HepG2 (cell line): ENCODE measurements around the gene ZNF853. TPM values are rescaled to one million over a fixed set of nuclear protein-coding genes. Genes with fewer than 3 reads are reported as not detected.

Experiments
- ARID5B ChIP-seq: IDR thresholded peaks from 2 replicates; pipeline ENCODE4 v1.4.0; 2020; ENCODE audit warnings: mild to moderate bottlenecking, missing genetic modification reagents
- FOXM1 ChIP-seq: sonication (generic); formaldehyde crosslinking; IDR thresholded peaks from 2 replicates; pipeline ENCODE4 v1.5.0; 2020; ENCODE audit warnings: missing genetic modification reagents
- HOXA3 ChIP-seq: sonication (generic); formaldehyde crosslinking; IDR thresholded peaks from 2 replicates; pipeline ENCODE4 v1.5.0; 2020; ENCODE audit warnings: missing genetic modification reagents
- KLF13 ChIP-seq: sonication (generic); formaldehyde crosslinking; IDR thresholded peaks from 2 replicates; pipeline ENCODE4 v1.4.0; 2020; ENCODE audit warnings: mild to moderate bottlenecking, missing genetic modification reagents
- SYNCRIP ChIP-seq: fragments of 200-400 bp; formaldehyde crosslinking; IDR thresholded peaks from 2 replicates; pipeline ENCODE4 v1.6.1; 2018; ENCODE audit warnings: mild to moderate bottlenecking, low read depth, low read length; ENCODE audit not compliant: insufficient read depth
- TBX2 ChIP-seq: sonication (generic); formaldehyde crosslinking; IDR thresholded peaks from 2 replicates; pipeline ENCODE4 v1.5.0; 2020; ENCODE audit warnings: missing genetic modification reagents, mild to moderate bottlenecking, borderline replicate concordance
- THAP11 ChIP-seq: IDR thresholded peaks from 2 replicates; pipeline ENCODE4 v1.6.1; 2016; ENCODE audit warnings: missing biosample characterization, missing genetic modification reagents
- ZNF12 ChIP-seq: sonication (generic); formaldehyde crosslinking; IDR thresholded peaks from 2 replicates; pipeline ENCODE4 v1.5.0; 2020; ENCODE audit warnings: missing genetic modification reagents
- ZNF275 ChIP-seq: sonication (generic); formaldehyde crosslinking; IDR thresholded peaks from 2 replicates; pipeline ENCODE4 v1.8.0; 2022; ENCODE audit warnings: missing genetic modification reagents, mild to moderate bottlenecking, inconsistent platforms, borderline replicate concordance
- ZNF329 ChIP-seq: sonication (generic); formaldehyde crosslinking; IDR thresholded peaks from 2 replicates; pipeline ENCODE4 v1.9.0; 2021; ENCODE audit warnings: low read depth, mild to moderate bottlenecking, missing genetic modification reagents
- polyA plus RNA-seq, 8 experiments: library from polyadenylated mRNA; depleted of rRNA in 3 of 8; stranded (reverse) in 7 of 8; unstranded in 1 of 8; fragments of >200 nt; fragmentation: Illumina TruSeq in 4 of 8; extraction: Trizol in 4 of 8; gene quantifications; 2 replicates each; pipeline versions ENCODE4 v1.2.1 to v1.2.3, GENCODE V29; 2011 to 2016; ENCODE audit warnings: low read depth in 4 of 8, missing spikeins in 1 of 8, mixed read lengths in 1 of 8; ENCODE audit not compliant: insufficient read depth in 1 of 8
- total RNA-seq, 5 experiments: library from RNA; depleted of rRNA; stranded (reverse); fragments of >200 nt; fragmentation: Illumina TruSeq; extraction: Trizol; gene quantifications; 2 replicates each; pipeline ENCODE4 v1.2.3, GENCODE V29; 2016; ENCODE audit warnings: low read depth in 1 of 5
- TF ChIP-seq, protein P1 (sequence below): sonication (generic); formaldehyde crosslinking; IDR thresholded peaks from 2 replicates; pipeline ENCODE4 v1.4.0; 2020; ENCODE audit warnings: missing genetic modification reagents, borderline replicate concordance

ZNF853 gene
- total and polyA plus RNA-seq, 2 of the 13 experiments (the other 11 are each of a cell fraction or from before 2014, with no cell fraction given), result 2.1 to 6.2 TPM

DNA sequence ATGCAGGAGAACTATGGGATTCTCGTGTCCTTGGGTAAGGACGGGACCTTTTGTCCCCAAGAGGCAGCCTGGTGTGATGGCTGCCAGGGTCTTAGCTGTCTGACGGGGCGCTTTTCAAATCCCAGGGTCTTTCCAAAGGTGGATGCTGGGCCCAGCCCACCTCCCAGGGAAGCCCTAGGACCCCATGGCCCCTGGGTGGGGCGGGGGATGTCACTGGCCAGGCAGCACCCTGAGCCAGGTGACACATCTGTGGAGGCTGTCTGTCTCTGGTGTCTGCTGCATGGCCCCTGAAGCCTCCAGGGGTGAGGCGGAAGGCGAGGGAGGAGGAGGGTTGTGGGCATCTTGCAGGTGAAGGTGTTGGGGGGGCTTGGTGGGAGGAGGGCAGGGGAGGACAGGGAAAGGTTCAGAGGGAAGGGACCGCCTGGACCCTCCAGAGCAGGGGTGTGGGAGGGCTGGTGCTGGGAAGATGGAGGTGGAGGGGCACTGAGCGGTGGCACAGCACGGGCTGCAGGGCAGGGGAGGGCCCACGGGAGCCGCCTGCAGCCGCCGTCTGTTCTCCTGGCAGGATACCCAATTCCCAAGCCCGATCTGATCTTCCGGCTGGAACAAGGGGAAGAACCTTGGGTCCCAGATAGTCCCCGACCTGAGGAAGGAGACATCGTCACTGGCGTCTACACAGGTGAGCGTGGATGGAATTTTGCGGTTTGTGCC lies 28.7 kb downstream of the ZNF853 start (continued):
- TF ChIP-seq ARID5B (no peak), TBX2 (CRISPR knock-in tag) (no peak), THAP11 (no peak), ZNF275 (no peak), FOXM1 (CRISPR knock-in tag) (no peak), HOXA3 (CRISPR knock-in tag) (no peak), KLF13 (CRISPR knock-in tag) (no peak), ZNF12 (CRISPR knock-in tag) (no peak), SYNCRIP (no peak), ZNF329 (CRISPR knock-in tag) (no peak)
- TF ChIP-seq, protein P1, sequence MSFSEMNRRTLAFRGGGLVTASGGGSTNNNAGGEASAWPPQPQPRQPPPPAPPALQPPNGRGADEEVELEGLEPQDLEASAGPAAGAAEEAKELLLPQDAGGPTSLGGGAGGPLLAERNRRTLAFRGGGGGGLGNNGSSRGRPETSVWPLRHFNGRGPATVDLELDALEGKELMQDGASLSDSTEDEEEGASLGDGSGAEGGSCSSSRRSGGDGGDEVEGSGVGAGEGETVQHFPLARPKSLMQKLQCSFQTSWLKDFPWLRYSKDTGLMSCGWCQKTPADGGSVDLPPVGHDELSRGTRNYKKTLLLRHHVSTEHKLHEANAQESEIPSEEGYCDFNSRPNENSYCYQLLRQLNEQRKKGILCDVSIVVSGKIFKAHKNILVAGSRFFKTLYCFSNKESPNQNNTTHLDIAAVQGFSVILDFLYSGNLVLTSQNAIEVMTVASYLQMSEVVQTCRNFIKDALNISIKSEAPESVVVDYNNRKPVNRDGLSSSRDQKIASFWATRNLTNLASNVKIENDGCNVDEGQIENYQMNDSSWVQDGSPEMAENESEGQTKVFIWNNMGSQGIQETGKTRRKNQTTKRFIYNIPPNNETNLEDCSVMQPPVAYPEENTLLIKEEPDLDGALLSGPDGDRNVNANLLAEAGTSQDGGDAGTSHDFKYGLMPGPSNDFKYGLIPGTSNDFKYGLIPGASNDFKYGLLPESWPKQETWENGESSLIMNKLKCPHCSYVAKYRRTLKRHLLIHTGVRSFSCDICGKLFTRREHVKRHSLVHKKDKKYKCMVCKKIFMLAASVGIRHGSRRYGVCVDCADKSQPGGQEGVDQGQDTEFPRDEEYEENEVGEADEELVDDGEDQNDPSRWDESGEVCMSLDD (CRISPR knock-in tag), result no peak
